Stomach (tissue), 9 donors: ENCODE data around the gene CNST. TPM values are rescaled to one million over a fixed set of nuclear protein-coding genes. Genes with fewer than 3 reads are reported as not detected.
"Not testable (repeated sequence)": the region's sequence is repeated elsewhere in the genome, so short reads cannot be mapped to it uniquely, and the experiment has no call there.

Experiments used
- DNase-seq, 2 donors: peaks; one replicate each; pipeline versions ENCODE4 v3.0.0 to v3.0.0-alpha.2; 2013 to 2019
- H3K27ac ChIP-seq, 5 donors: fragments of 200-600 bp in 4 of 5; sonication (generic) in 4 of 5; one replicate each; pipeline ENCODE4 v1.5.1; 2013 to 2019; ENCODE audit warnings: mild to moderate bottlenecking in 1 of 5, moderate library complexity in 1 of 5
- H3K27me3 ChIP-seq, 3 donors: fragments of 200-600 bp; sonication (generic); one replicate each; pipeline ENCODE4 v1.5.1; 2017 to 2019; ENCODE audit warnings: mixed run types in 1 of 3
- H3K36me3 ChIP-seq, 4 donors: fragments of 200-600 bp; sonication (generic); 1 replicate in 3 of 4; 2 replicates in 1 of 4; pipeline ENCODE4 v1.5.1; 2016 to 2019
- H3K4me1 ChIP-seq, 4 donors: fragments of 200-600 bp; sonication (generic); one replicate each; pipeline ENCODE4 v1.5.1; 2016 to 2019
- H3K4me3 ChIP-seq, 4 donors: fragments of 200-600 bp; sonication (generic) in 3 of 4; one replicate each; pipeline ENCODE4 v1.5.1; 2016 to 2019; ENCODE audit warnings: mild to moderate bottlenecking in 1 of 4
- H3K9me3 ChIP-seq, 4 donors: fragments of 200-600 bp; sonication (generic); one replicate each; pipeline ENCODE4 v1.5.1; 2016 to 2019
- CTCF ChIP-seq, 7 experiments: fragments of 450-650 bp in 4 of 7; fragments of 200-600 bp in 3 of 7; sonication (generic) in 3 of 7; IDR thresholded peaks; one replicate each; pipeline ENCODE4 v1.5.1; 2016 to 2019; ENCODE audit warnings: antibody characterized with exemption in 7 of 7, control low read depth in 2 of 7, mild to moderate bottlenecking in 1 of 7
- EP300 ChIP-seq: sonication (generic); formaldehyde crosslinking; IDR thresholded peaks from one replicate; pipeline ENCODE4 v1.6.1; 2017; ENCODE audit warnings: antibody characterized with exemption
- POLR2A ChIP-seq, 4 donors: fragments of 450-650 bp; IDR thresholded peaks; one replicate each; pipeline ENCODE4 v1.6.1; 2016; ENCODE audit warnings: antibody characterized with exemption in 4 of 4, control low read depth in 2 of 4, mild to moderate bottlenecking in 1 of 4, moderate library complexity in 1 of 4
- POLR2AphosphoS5 ChIP-seq, 3 donors: sonication (generic); formaldehyde crosslinking; IDR thresholded peaks; one replicate each; pipeline ENCODE4 v1.6.1; 2016; ENCODE audit warnings: antibody characterized with exemption in 3 of 3
- WGBS, 5 donors: extraction: QIAGEN DNeasy Blood & Tissue Kit in 3 of 5; methylation state at CpG; one replicate each; pipeline versions ENCODE4 v1.1.5 to v1.1.7; 2013 to 2018; 5-methylcytosine and 5-hydroxymethylcytosine counted together
- intact Hi-C: fragments of 100-400 bp; cut with DNase I; formaldehyde crosslinking; loops from one replicate; pipeline ENCODE4 v1.15.1; 2023; ENCODE audit warnings: low total_unique reads
- polyA plus RNA-seq, 3 donors: library from polyadenylated mRNA; stranded (reverse); fragments of 200-250 nt; gene quantifications; one replicate each; pipeline ENCODE4 v1.2.3, GENCODE V29; 2013
- total RNA-seq, 5 donors: library from RNA; depleted of rRNA; stranded (reverse); fragments of >200 nt; gene quantifications; one replicate each; pipeline versions ENCODE4 v1.1.0 to v1.2.3, GENCODE V29; 2014 to 2016
- donor health status: healthy with polysubstance abuse.
- donor health status: Bipolar disorder and iron deficiency.
- donor health status: healthy.

CNST gene
- total and polyA plus RNA-seq, 8 donors: 4.5 to 42.8 (median 16.2) TPM

- Histone ChIP-seq H3K27ac (no peak overlapping the region), H3K4me3 (no peak overlapping the region), H3K36me3 (peaks cover 12 to 93% (median 87%) of the 10 kb centered on the region in 4 donors), H3K27me3 (no peaks in the 10 kb centered on the region), H3K9me3 (no peaks in the 10 kb centered on the region), H3K4me1 (peaks cover 0 to 7% (median 2%) of the 10 kb centered on the region in 4 donors)
- no peak for DNase-seq
- intact Hi-C loops: no loop called here
- 92 to 100% (median 96%) methylated on average over 2 of the region's 2 CpGs for WGBS, 5 donors
- TF ChIP-seq POLR2AphosphoS5 (IDR thresholded peaks at IDR 0.05) (no peak), EP300 (no peak), CTCF (IDR thresholded peaks at IDR 0.05) (no peak), POLR2A (IDR thresholded peaks at IDR 0.05) (no peak)
Observed at GRCh38 chr1:246558041-246558440, 8.2 kb upstream of the CNST start.

- Histone ChIP-seq H3K4me1 (peaks cover 0 to 16% (median 10%) of the 10 kb centered on the region in 4 donors), H3K36me3 (peaks cover 8 to 87% (median 79%) of the 10 kb centered on the region in 4 donors), H3K4me3 (no peak overlapping the region), H3K9me3 (no peaks in the 10 kb centered on the region), H3K27me3 (no peaks in the 10 kb centered on the region), H3K27ac (no peak overlapping the region)
- intact Hi-C loops: no loop called here
- TF ChIP-seq CTCF (IDR thresholded peaks at IDR 0.05) (no peak), EP300 (no peak), POLR2AphosphoS5 (IDR thresholded peaks at IDR 0.05) (no peak), POLR2A (IDR thresholded peaks at IDR 0.05) (no peak)
- 93 to 95% (median 94%) methylated on average over 4 of the region's 4 CpGs for WGBS, 5 donors
- DNase-seq: no peak
Observed at GRCh38 chr1:246559310-246559709, 6.9 kb upstream of the CNST start.

GRCh38 chr1:246560833-246561232 lies 5.4 kb upstream of the CNST start:
- Histone ChIP-seq H3K36me3 (peaks cover 8 to 72% (median 64%) of the 10 kb centered on the region in 4 donors), H3K4me1 (peaks cover 13 to 30% (median 22%) of the 10 kb centered on the region in 4 donors)
- 86 to 91% (median 88%) methylated on average over 10 of the region's 10 CpGs for WGBS, 5 donors
- intact Hi-C loops, H3K27ac ChIP-seq, H3K4me3 ChIP-seq, DNase-seq, H3K27me3 ChIP-seq, H3K9me3 ChIP-seq: not testable (repeated sequence)

- intact Hi-C loops: no loop called here
- Histone ChIP-seq H3K27me3 (no peaks in the 10 kb centered on the region), H3K36me3 (peaks cover 7 to 30% (median 24%) of the 10 kb centered on the region in 4 donors), H3K4me3 (peak overlapping the region; percentile 69 to 98 (median 92)), H3K9me3 (no peaks in the 10 kb centered on the region), H3K4me1 (peaks cover 28 to 59% (median 46%) of the 10 kb centered on the region in 4 donors), H3K27ac (peak overlapping the region; percentile 84 to 99 (median 95))
- 19 to 37% (median 26%) methylated on average over 33 of the region's 33 CpGs for WGBS, 5 donors
- TF ChIP-seq EP300 (no peak), POLR2AphosphoS5 (IDR thresholded peaks at IDR 0.05) (no peak), POLR2A (IDR thresholded peaks at IDR 0.05) (no peak), CTCF (IDR thresholded peaks at IDR 0.05) (no peak)
- peak in 1 of 2 donors; percentile 17 for DNase-seq
Observed at GRCh38 chr1:246564839-246565750, 1.2 kb upstream of the CNST start.
